HEK293 (cell line): ENCODE measurements around the gene WDR41.

Experiments used
- CTCF ChIA-PET: fragments of 350-600 bp; formaldehyde crosslinking; extraction: SDS; loops from one replicate; lab custom pipeline; 2021; ENCODE audit warnings: antibody characterized with exemption; lab: Yijun Ruan, JAX
- POLR2A ChIA-PET: fragments of 300-600 bp; formaldehyde crosslinking; extraction: SDS; loops from one replicate; lab custom pipeline; 2020; ENCODE audit warnings: antibody characterized with exemption, inconsistent platforms; lab: Yijun Ruan, JAX
- H3K27ac ChIP-seq: fragments of 200-500 bp; sonication (Bioruptor generic); 2 replicates; pipeline ENCODE4 v1.5.1; 2014; ENCODE audit warnings: low read depth, low read length, control low read depth, inconsistent platforms; ENCODE audit errors: extremely low read depth
- H3K36me3 ChIP-seq, 2 experiments: fragments of 200-500 bp in 1 of 2; sonication (Bioruptor generic) in 1 of 2; 1 replicate in 1 of 2; 2 replicates in 1 of 2; pipeline ENCODE4 v1.5.1; 2014 to 2017; ENCODE audit warnings: inconsistent platforms in 2 of 2, low read length in 2 of 2; ENCODE audit not compliant: control insufficient read depth in 2 of 2, insufficient read depth in 1 of 2
- H3K4me1 ChIP-seq: fragments of 200-500 bp; sonication (Bioruptor generic); 2 replicates; pipeline ENCODE4 v1.5.1; 2014; ENCODE audit warnings: mild to moderate bottlenecking, low read length, inconsistent platforms; ENCODE audit not compliant: control insufficient read depth, insufficient read depth
- H3K4me3 ChIP-seq: 2 replicates; pipeline ENCODE4 v1.5.1; 2011; ENCODE audit warnings: low read depth, mild to moderate bottlenecking, control low read depth, low read length, moderate library complexity
- H3K9me3 ChIP-seq: fragments of 200-500 bp; sonication (Bioruptor generic); 2 replicates; pipeline ENCODE4 v1.5.1; 2014; ENCODE audit warnings: low read depth, low read length, inconsistent platforms; ENCODE audit not compliant: control insufficient read depth, insufficient read depth
- AEBP2 ChIP-seq: fragments of 450-650 bp; formaldehyde crosslinking; IDR thresholded peaks from 2 replicates; pipeline ENCODE4 v1.5.1; 2016; ENCODE audit warnings: missing biosample characterization, missing genetic modification characterization, borderline replicate concordance
- EGR2 ChIP-seq: fragments of 450-650 bp; formaldehyde crosslinking; IDR thresholded peaks from 2 replicates; pipeline ENCODE4 v1.5.1; 2016; ENCODE audit warnings: low read depth, missing biosample characterization, missing genetic modification characterization
- FEZF1 ChIP-seq: fragments of 450-650 bp; formaldehyde crosslinking; IDR thresholded peaks from 2 replicates; pipeline ENCODE4 v1.5.1; 2016; ENCODE audit warnings: missing biosample characterization, missing genetic modification characterization
- INSM2 ChIP-seq: fragments of 450-650 bp; formaldehyde crosslinking; IDR thresholded peaks from 2 replicates; pipeline ENCODE4 v1.5.1; 2016; ENCODE audit warnings: missing biosample characterization, missing genetic modification characterization
- MYNN ChIP-seq: fragments of 450-650 bp; formaldehyde crosslinking; IDR thresholded peaks from 2 replicates; pipeline ENCODE4 v1.5.1; 2016; ENCODE audit warnings: missing biosample characterization, missing genetic modification characterization, borderline replicate concordance
- MZF1 ChIP-seq: fragments of 450-650 bp; formaldehyde crosslinking; IDR thresholded peaks from 2 replicates; pipeline ENCODE4 v1.5.1; 2017; ENCODE audit warnings: missing biosample characterization, missing genetic modification characterization, borderline replicate concordance
- SP2 ChIP-seq: fragments of 450-650 bp; formaldehyde crosslinking; IDR thresholded peaks from 2 replicates; pipeline ENCODE4 v1.5.1; 2016; ENCODE audit warnings: missing biosample characterization, missing genetic modification characterization
- SP7 ChIP-seq: fragments of 450-650 bp; formaldehyde crosslinking; IDR thresholded peaks from 2 replicates; pipeline ENCODE4 v1.5.1; 2016; ENCODE audit warnings: missing biosample characterization, missing genetic modification characterization
- ZBTB20 ChIP-seq: fragments of 450-650 bp; formaldehyde crosslinking; IDR thresholded peaks from 2 replicates; pipeline ENCODE4 v1.5.1; 2016; ENCODE audit warnings: missing biosample characterization, missing genetic modification characterization
- ZBTB48 ChIP-seq: fragments of 450-650 bp; formaldehyde crosslinking; IDR thresholded peaks from 2 replicates; pipeline ENCODE4 v1.5.1; 2016; ENCODE audit warnings: missing biosample characterization, missing genetic modification characterization
- ZBTB7A ChIP-seq: fragments of 450-650 bp; formaldehyde crosslinking; IDR thresholded peaks from 2 replicates; pipeline ENCODE4 v1.5.1; 2016; ENCODE audit warnings: low read depth, missing biosample characterization, missing genetic modification characterization
- ZFHX2 ChIP-seq: fragments of 450-650 bp; formaldehyde crosslinking; conservative IDR thresholded peaks from 2 replicates; pipeline ENCODE4 v1.5.1; 2016; ENCODE audit warnings: missing biosample characterization, missing genetic modification characterization
- ZFP37 ChIP-seq: fragments of 450-650 bp; formaldehyde crosslinking; IDR thresholded peaks from 2 replicates; pipeline ENCODE4 v1.5.1; 2016; ENCODE audit warnings: missing biosample characterization, missing genetic modification characterization
- ZNF121 ChIP-seq: fragments of 450-650 bp; formaldehyde crosslinking; IDR thresholded peaks from 2 replicates; pipeline ENCODE4 v1.5.1; 2016; ENCODE audit warnings: missing biosample characterization, missing genetic modification characterization
- ZNF132 ChIP-seq: fragments of 450-650 bp; formaldehyde crosslinking; IDR thresholded peaks from 2 replicates; pipeline ENCODE4 v1.5.1; 2017; ENCODE audit warnings: missing biosample characterization, missing genetic modification characterization, borderline replicate concordance
- ZNF175 ChIP-seq: fragments of 450-650 bp; formaldehyde crosslinking; IDR thresholded peaks from 2 replicates; pipeline ENCODE4 v1.5.1; 2016; ENCODE audit warnings: missing biosample characterization, missing genetic modification characterization
- ZNF184 ChIP-seq: fragments of 450-650 bp; IDR thresholded peaks from 2 replicates; pipeline ENCODE4 v1.5.1; 2018; ENCODE audit warnings: missing biosample characterization, mild to moderate bottlenecking, missing genetic modification characterization
- ZNF202 ChIP-seq: fragments of 450-650 bp; formaldehyde crosslinking; IDR thresholded peaks from 2 replicates; pipeline ENCODE4 v1.5.1; 2016; ENCODE audit warnings: missing biosample characterization, missing genetic modification characterization, borderline replicate concordance
- ZNF302 ChIP-seq: fragments of 450-650 bp; formaldehyde crosslinking; IDR thresholded peaks from 2 replicates; pipeline ENCODE4 v1.5.1; 2016; ENCODE audit warnings: missing biosample characterization, missing genetic modification characterization, low read depth
- ZNF324 ChIP-seq: fragments of 450-650 bp; formaldehyde crosslinking; IDR thresholded peaks from 2 replicates; pipeline ENCODE4 v1.5.1; 2016; ENCODE audit warnings: missing biosample characterization, missing genetic modification characterization
- ZNF350 ChIP-seq: fragments of 450-650 bp; formaldehyde crosslinking; IDR thresholded peaks from 2 replicates; pipeline ENCODE4 v1.5.0; 2017; ENCODE audit warnings: missing biosample characterization, mild to moderate bottlenecking, missing genetic modification characterization
- ZNF391 ChIP-seq: fragments of 450-650 bp; formaldehyde crosslinking; IDR thresholded peaks from 2 replicates; pipeline ENCODE4 v1.5.1; 2016; ENCODE audit warnings: low read depth, missing biosample characterization, missing genetic modification characterization, borderline replicate concordance
- ZNF404 ChIP-seq: fragments of 450-650 bp; formaldehyde crosslinking; IDR thresholded peaks from 2 replicates; pipeline ENCODE4 v1.5.1; 2017; ENCODE audit warnings: missing biosample characterization, missing genetic modification characterization
- ZNF514 ChIP-seq: fragments of 450-650 bp; formaldehyde crosslinking; IDR thresholded peaks from 2 replicates; pipeline ENCODE4 v1.5.1; 2016; ENCODE audit warnings: missing biosample characterization, missing genetic modification characterization
- ZNF529 ChIP-seq: fragments of 450-650 bp; formaldehyde crosslinking; IDR thresholded peaks from 2 replicates; pipeline ENCODE4 v1.5.1; 2017; ENCODE audit warnings: missing genetic modification characterization, missing biosample characterization; ENCODE audit not compliant: insufficient replicate concordance
- ZNF544 ChIP-seq: fragments of 450-650 bp; formaldehyde crosslinking; IDR thresholded peaks from 2 replicates; pipeline ENCODE4 v1.5.0; 2017; ENCODE audit warnings: missing biosample characterization, missing genetic modification characterization
- ZNF571 ChIP-seq: fragments of 450-650 bp; formaldehyde crosslinking; IDR thresholded peaks from 2 replicates; pipeline ENCODE4 v1.5.0; 2017; ENCODE audit warnings: missing biosample characterization, missing genetic modification characterization
- ZNF624 ChIP-seq: fragments of 450-650 bp; formaldehyde crosslinking; IDR thresholded peaks from 2 replicates; pipeline ENCODE4 v1.5.1; 2017; ENCODE audit warnings: missing biosample characterization, missing genetic modification characterization
- ZNF704 ChIP-seq: fragments of 450-650 bp; formaldehyde crosslinking; IDR thresholded peaks from 2 replicates; pipeline ENCODE4 v1.5.1; 2016; ENCODE audit warnings: missing biosample characterization, missing genetic modification characterization
- ZNF776 ChIP-seq: fragments of 450-650 bp; formaldehyde crosslinking; IDR thresholded peaks from 2 replicates; pipeline ENCODE4 v1.5.0; 2017; ENCODE audit warnings: missing biosample characterization, missing genetic modification characterization, borderline replicate concordance
- ZNF791 ChIP-seq: fragments of 450-650 bp; formaldehyde crosslinking; IDR thresholded peaks from 2 replicates; pipeline ENCODE4 v1.5.1; 2016; ENCODE audit warnings: missing biosample characterization, missing genetic modification characterization
- ZXDB ChIP-seq: fragments of 450-650 bp; formaldehyde crosslinking; IDR thresholded peaks from 2 replicates; pipeline ENCODE4 v1.5.1; 2016; ENCODE audit warnings: missing biosample characterization, missing genetic modification characterization
- TF ChIP-seq, protein P1 (sequence below): fragments of 450-650 bp; formaldehyde crosslinking; IDR thresholded peaks from 2 replicates; pipeline ENCODE4; 2016; ENCODE audit warnings: missing biosample characterization, missing genetic modification characterization

Gene WDR41

GRCh38 chr5:77491783-77492652 lies at the start of gene WDR41:
TSS of gene WDR41 (minus strand) at chr5:77492316. CDS start at chr5:77492220, 96 bp downstream.
- peaks cover 3 to 9% of the 10 kb centered on the region in 2 experiments; a peak in 1 of 3 replicates for H3K36me3 ChIP-seq
- H3K4me1 ChIP-seq = peaks cover 5% of the 10 kb centered on the region; the same call in 1 of the 2 replicates
- H3K27ac ChIP-seq = peak within 1 kb of the TSS; percentile 90
- ChIA-PET POLR2A (interaction anchor here (0.8 to 1.6 kb wide), 6 partner anchors 138 to 669 kb away, joined by 3 to 7 read pairs (median 4); partner anchors contain the start of gene ZBED3), CTCF (interaction anchor here (0.6 to 2.9 kb wide), 25 partner anchors 9 to 1772 kb away, joined by 3 to 27 read pairs (median 4); partner anchors contain the start of gene ZBED3)
- H3K9me3 ChIP-seq = no peaks in the 10 kb centered on the region
- H3K4me3 ChIP-seq = peak within 1 kb of the TSS; percentile 88
- TF ChIP-seq ZNF571 (tag by site-specific recombination) = no peak
- TF ChIP-seq SP7 (tag by site-specific recombination) = peak; percentile 80
- TF ChIP-seq, protein P1, sequence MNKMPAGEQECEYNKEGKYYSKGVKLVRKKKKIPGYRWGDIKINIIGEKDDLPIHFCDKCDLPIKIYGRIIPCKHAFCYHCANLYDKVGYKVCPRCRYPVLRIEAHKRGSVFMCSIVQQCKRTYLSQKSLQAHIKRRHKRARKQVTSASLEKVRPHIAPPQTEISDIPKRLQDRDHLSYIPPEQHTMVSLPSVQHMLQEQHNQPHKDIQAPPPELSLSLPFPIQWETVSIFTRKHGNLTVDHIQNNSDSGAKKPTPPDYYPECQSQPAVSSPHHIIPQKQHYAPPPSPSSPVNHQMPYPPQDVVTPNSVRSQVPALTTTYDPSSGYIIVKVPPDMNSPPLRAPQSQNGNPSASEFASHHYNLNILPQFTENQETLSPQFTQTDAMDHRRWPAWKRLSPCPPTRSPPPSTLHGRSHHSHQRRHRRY (tag by site-specific recombination) = no peak
- no peak for TF ChIP-seq ZNF776 (tag by site-specific recombination)
- TF ChIP-seq INSM2 = no peak
- 0 out of 2 replicates have a peak, but pooled peaks have one; percentile 37 for TF ChIP-seq ZNF121 (tag by site-specific recombination)
- peak; percentile 92 for TF ChIP-seq ZFP37
- TF ChIP-seq ZNF624 (tag by site-specific recombination) = no peak
- peak; percentile 88 for TF ChIP-seq ZFHX2 (tag by site-specific recombination)
- TF ChIP-seq EGR2 = peak; percentile 76
- no peak for TF ChIP-seq AEBP2 (tag by site-specific recombination)
- TF ChIP-seq ZNF324 (tag by site-specific recombination) = no peak
- no peak; the same call in 1 of the 2 replicates for TF ChIP-seq ZBTB7A (tag by site-specific recombination)
- TF ChIP-seq ZNF704 (tag by site-specific recombination) = no peak
- TF ChIP-seq ZBTB20 (tag by site-specific recombination) = peak; percentile 99
- TF ChIP-seq ZNF791 = no peak
- no peak for TF ChIP-seq ZNF302
- TF ChIP-seq ZBTB48 (tag by site-specific recombination) = peak; percentile 42; the same call in 1 of the 2 replicates
- TF ChIP-seq ZNF404 (tag by site-specific recombination) = no peak
- TF ChIP-seq ZNF391 (tag by site-specific recombination) = no peak
- peak; percentile 63 for TF ChIP-seq ZNF184 (tag by site-specific recombination)
- no peak for TF ChIP-seq MYNN (tag by site-specific recombination)
- no peak for TF ChIP-seq ZNF132 (tag by site-specific recombination)
- no peak for TF ChIP-seq ZNF350 (tag by site-specific recombination)
- peak; percentile 96 for TF ChIP-seq ZXDB (tag by site-specific recombination)
- TF ChIP-seq ZNF544 = no peak
- peak; percentile 71 for TF ChIP-seq MZF1 (tag by site-specific recombination)
- TF ChIP-seq SP2 (tag by site-specific recombination) = peak; percentile 98
- TF ChIP-seq ZNF529 = peak; percentile 6
- no peak for TF ChIP-seq FEZF1 (tag by site-specific recombination)
- TF ChIP-seq ZNF175 (tag by site-specific recombination) = no peak
- no peak for TF ChIP-seq ZNF514
- TF ChIP-seq ZNF202 (tag by site-specific recombination) = no peak
